Pancreas (tissue), 10 donors: ENCODE data around the gene ASS1. TPM values are rescaled to one million over a fixed set of nuclear protein-coding genes. Genes with fewer than 3 reads are reported as not detected.

Experiments
- ATAC-seq, 4 donors: fragments of 200-7000 bp; cut with Tn5 transposase; one replicate each; pipeline versions ENCODE4 v1.8.0 to v1.9.1; 2020; ENCODE audit warnings: mild to moderate bottlenecking in 4 of 4, moderate library complexity in 4 of 4
- DNase-seq, 6 donors: peaks; one replicate each; pipeline ENCODE4 v3.0.0-alpha.2; 2020
- FAIRE-seq: peaks from 2 replicates; lab custom pipeline; 2012; peaks lifted over from hg19 to GRCh38; lab: Jason Lieb, UNC
- H3K27ac ChIP-seq, 4 donors: fragments of 200-600 bp; sonication (generic); 1 replicate in 3 of 4; 2 replicates in 1 of 4; pipeline versions ENCODE4 v1.5.0 to v1.8.0; 2020
- H3K27me3 ChIP-seq, 4 donors: fragments of 200-600 bp; one replicate each; pipeline ENCODE4 v1.8.0; 2021
- H3K36me3 ChIP-seq, 3 donors: fragments of 200-600 bp; sonication (generic) in 1 of 3; one replicate each; pipeline versions ENCODE4 v1.5.0 to v1.8.0; 2020 to 2021
- H3K4me1 ChIP-seq, 3 donors: fragments of 200-600 bp; one replicate each; pipeline ENCODE4 v1.8.0; 2021
- H3K4me3 ChIP-seq, 4 donors: fragments of 200-600 bp; sonication (generic) in 2 of 4; one replicate each; pipeline versions ENCODE4 v1.5.0 to v1.8.0; 2020 to 2021
- H3K9me3 ChIP-seq, 4 donors: fragments of 200-600 bp; one replicate each; pipeline ENCODE4 v1.8.0; 2021
- WGBS, 2 donors: extraction: QIAGEN DNeasy Blood & Tissue Kit; methylation state at CpG; one replicate each; pipeline ENCODE4 v1.1.7; 2013; 5-methylcytosine and 5-hydroxymethylcytosine counted together
- intact Hi-C, 3 donors: fragments of 100-400 bp; cut with DNase I; formaldehyde crosslinking; loops; one replicate each; pipeline versions ENCODE4 v1.11.1 to v1.14.2; 2022
- polyA plus RNA-seq, 2 donors: library from polyadenylated mRNA; stranded (reverse); fragments of 200-250 nt; gene quantifications; one replicate each; pipeline ENCODE4 v1.2.3, GENCODE V29; 2013
- total RNA-seq, 6 donors: library from RNA; stranded (reverse); fragmentation: NEBNext Ultra II Directional in 4 of 6; extraction: Animal tissue kit (Norgen Biotek cat#: 25700) in 4 of 6; gene quantifications; one replicate each; pipeline versions ENCODE4 v1.2.1 to v1.2.4, GENCODE V29; 2021 to 2023
- TF ChIP-seq, protein P1 (sequence below), 4 donors: fragments of 200-600 bp; sonication (generic) in 3 of 4; IDR thresholded peaks; one replicate each; pipeline versions ENCODE4 v1.5.0 to v1.8.0; 2021; ENCODE audit warnings: antibody characterized with exemption in 4 of 4
- donor health status: healthy with polysubstance abuse.
- donor health status: DM: no; HTN: no; CAD: no; lungs with moderate emphysema.
- donor health status: DM: no; HTN: no; CAD: no.
- donor health status: control.
- donor health status: control.
- donor health status: Bipolar disorder and iron deficiency.
- donor health status: DM: yes; HTN: yes; CAD: no.
- donor health status: DM: no; HTN: no; CAD: no.
- donor health status: DM: no; HTN: no; CAD: no.
- donor health status: DM: yes; HTN: yes; CAD: no.

Gene ASS1
- total and polyA plus RNA-seq, 8 donors: 19.3 to 71.4 (median 27.1) TPM

DNA sequence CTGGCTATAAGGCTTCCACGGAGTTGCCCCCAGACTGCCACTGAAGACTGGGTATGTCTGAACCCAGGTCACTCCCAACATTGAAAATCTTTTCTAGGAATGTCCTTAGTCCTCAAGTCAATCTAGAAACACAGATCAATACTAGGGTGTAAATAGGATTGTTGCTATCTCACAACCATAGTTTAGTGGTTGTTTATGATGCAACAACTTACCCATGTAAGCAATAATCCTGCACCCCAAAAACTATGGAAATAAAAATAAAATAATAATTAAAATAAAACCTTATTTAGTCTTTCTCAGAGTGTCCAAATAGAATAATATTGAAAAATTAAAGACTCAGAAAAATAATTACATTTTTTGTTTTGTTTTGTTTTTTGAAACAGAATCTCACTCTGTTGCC is 68.3 kb downstream of the ASS1 start:
- Histone ChIP-seq H3K27ac (no peak overlapping the region), H3K36me3 (no peaks in the 10 kb centered on the region), H3K4me1 (no peaks in the 10 kb centered on the region), H3K9me3 (no peaks in the 10 kb centered on the region), H3K4me3 (no peak overlapping the region), H3K27me3 (no peaks in the 10 kb centered on the region)
- DNase-seq (no peak), FAIRE-seq (no peak), ATAC-seq (no peak)
- TF ChIP-seq, protein P1, sequence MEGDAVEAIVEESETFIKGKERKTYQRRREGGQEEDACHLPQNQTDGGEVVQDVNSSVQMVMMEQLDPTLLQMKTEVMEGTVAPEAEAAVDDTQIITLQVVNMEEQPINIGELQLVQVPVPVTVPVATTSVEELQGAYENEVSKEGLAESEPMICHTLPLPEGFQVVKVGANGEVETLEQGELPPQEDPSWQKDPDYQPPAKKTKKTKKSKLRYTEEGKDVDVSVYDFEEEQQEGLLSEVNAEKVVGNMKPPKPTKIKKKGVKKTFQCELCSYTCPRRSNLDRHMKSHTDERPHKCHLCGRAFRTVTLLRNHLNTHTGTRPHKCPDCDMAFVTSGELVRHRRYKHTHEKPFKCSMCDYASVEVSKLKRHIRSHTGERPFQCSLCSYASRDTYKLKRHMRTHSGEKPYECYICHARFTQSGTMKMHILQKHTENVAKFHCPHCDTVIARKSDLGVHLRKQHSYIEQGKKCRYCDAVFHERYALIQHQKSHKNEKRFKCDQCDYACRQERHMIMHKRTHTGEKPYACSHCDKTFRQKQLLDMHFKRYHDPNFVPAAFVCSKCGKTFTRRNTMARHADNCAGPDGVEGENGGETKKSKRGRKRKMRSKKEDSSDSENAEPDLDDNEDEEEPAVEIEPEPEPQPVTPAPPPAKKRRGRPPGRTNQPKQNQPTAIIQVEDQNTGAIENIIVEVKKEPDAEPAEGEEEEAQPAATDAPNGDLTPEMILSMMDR (IDR thresholded peaks at IDR 0.05): no peak
- WGBS, 2 donors: 77 to 84% methylated on average over 1 of the region's 1 CpG
- intact Hi-C loops: no loop called here

DNA sequence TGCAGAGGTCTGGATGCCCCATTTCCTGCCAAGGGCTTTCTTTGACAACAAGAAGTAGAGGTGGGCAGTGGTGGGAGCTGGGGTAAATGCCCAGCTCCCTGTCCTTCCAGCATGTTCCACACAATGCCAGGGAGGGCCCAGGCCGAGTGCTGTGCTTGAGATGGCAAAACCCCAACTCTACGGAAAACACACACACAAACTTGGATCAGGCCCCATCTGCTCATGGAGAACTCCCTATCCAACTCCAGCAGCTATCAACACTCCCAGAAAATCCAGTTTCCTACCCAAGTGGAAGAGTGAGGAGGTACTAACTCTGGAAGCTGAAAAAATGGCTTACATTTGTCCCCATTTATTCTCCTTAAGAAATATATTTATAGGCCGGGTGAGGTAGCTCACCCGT is 73.5 kb downstream of the ASS1 start:
- intact Hi-C loops: no loop called here
- ATAC-seq (no peak), FAIRE-seq (no peak)

DNA sequence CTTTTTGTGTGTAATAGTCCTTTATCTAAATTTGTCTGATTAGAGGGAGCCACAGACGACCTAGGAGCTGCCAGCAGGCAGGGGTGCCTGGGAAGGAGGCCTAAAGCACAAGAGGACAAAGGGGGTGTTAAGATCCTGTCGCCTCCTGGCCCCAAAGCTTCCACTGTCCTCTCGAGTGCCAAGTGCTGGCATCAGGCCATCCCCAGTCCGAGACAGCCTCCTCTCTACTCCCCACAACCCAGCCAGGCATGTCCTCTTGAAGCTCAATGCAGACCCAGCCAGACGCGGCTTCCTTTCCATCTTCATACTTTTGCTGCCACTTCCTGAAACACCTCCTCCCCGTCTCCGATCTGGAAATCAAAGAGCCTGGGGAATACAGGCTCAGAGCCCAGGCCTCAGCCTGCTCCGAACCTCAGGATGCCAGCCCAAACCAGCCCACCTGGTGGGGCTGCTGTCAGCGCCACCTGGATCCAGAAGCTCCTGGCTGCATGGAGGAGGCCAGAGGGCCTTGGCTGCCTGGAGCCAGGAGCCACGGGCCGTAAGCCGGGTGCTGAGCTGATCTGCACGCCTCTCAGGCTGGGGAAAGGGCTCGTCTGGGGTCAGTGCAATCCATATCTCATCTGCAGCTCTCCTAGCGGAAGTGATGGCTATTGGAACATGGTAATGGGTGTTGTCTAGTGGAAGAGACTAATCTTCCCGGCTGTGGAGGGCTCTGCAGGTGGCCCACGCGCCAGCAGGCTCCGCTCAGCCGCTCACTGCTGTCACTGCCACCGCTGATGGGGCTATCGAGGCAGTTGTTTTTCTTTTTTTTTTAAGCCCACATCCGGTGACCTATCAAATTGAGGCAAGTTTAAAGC is 74.4 kb downstream of the ASS1 start:
- H3K9me3 ChIP-seq: no peaks in the 10 kb centered on the region
- no peaks in the 10 kb centered on the region for H3K36me3 ChIP-seq
- DNase-seq: no peak
- TF ChIP-seq, protein P1 (IDR thresholded peaks at IDR 0.05): no peak
- no peak for FAIRE-seq
- H3K27ac ChIP-seq: no peak overlapping the region
- H3K4me3 ChIP-seq: no peak overlapping the region
- H3K4me1 ChIP-seq: no peaks in the 10 kb centered on the region
- no peaks in the 10 kb centered on the region for H3K27me3 ChIP-seq
- no peak for ATAC-seq
- WGBS, 2 donors: 72 to 78% methylated on average over 24 of the region's 24 CpGs
- intact Hi-C loops: no loop called here

More for the DNA sequence above, 73.5 kb downstream of the ASS1 start:
- Histone ChIP-seq H3K4me3 (no peak overlapping the region), H3K9me3 (no peaks in the 10 kb centered on the region), H3K4me1 (no peaks in the 10 kb centered on the region), H3K36me3 (no peaks in the 10 kb centered on the region), H3K27me3 (no peaks in the 10 kb centered on the region), H3K27ac (no peak overlapping the region)
- TF ChIP-seq, protein P1 (IDR thresholded peaks at IDR 0.05): no peak
- WGBS, 2 donors: 73 to 81% methylated on average over 4 of the region's 4 CpGs
- DNase-seq: no peak

DNA sequence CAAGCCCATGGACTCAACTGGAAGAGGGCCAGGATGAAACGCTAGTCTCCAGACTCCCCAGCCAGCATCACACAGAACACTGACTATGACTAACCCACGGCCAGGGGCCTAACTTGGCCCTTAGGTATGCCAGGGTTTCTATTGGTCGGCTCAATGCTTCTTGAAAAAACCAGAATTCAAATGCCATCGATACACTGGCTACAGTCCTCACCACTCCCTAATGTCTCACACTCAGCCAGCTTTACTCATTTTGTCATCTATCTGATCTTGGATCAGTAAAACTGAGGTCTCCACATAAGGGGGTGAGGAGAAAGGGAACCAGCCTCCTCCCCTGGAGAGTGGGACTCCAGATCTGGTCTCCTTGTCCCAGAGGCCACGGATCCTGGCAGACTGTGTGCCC is 75.2 kb downstream of the ASS1 start:
- 83 to 88% methylated on average over 5 of the region's 5 CpGs for WGBS, 2 donors

More for the DNA sequence above, 75.2 kb downstream of the ASS1 start:
- no peaks in the 10 kb centered on the region for H3K36me3 ChIP-seq
- intact Hi-C loops: no loop called here
- DNase-seq (no peak), ATAC-seq (no peak), FAIRE-seq (no peak)
- H3K27ac ChIP-seq: no peak overlapping the region
- TF ChIP-seq, protein P1 (IDR thresholded peaks at IDR 0.05): no peak
- H3K4me1 ChIP-seq: no peaks in the 10 kb centered on the region
- no peaks in the 10 kb centered on the region for H3K27me3 ChIP-seq
- H3K9me3 ChIP-seq: no peaks in the 10 kb centered on the region
- H3K4me3 ChIP-seq: no peak overlapping the region
